Lung microvascular endothelial cell (primary cell): ENCODE results near the gene PRXL2C. TPM values are rescaled to one million over a fixed set of nuclear protein-coding genes. Genes with fewer than 3 reads are reported as not detected.

ENCODE experiments used
- DNase-seq, 2 donors: peaks; one replicate each; pipeline versions ENCODE4 v3.0.0 to v3.0.0-alpha.2; 2010; ENCODE audit warnings: low read depth in 2 of 2
- total RNA-seq: library from RNA; depleted of rRNA; stranded (reverse); fragments of >200 nt; gene quantifications from 2 replicates; pipeline ENCODE4 v1.2.1, GENCODE V29; 2014

Gene PRXL2C
- total RNA-seq, 1 donor from 2014 or later: 29.0 TPM

DNA sequence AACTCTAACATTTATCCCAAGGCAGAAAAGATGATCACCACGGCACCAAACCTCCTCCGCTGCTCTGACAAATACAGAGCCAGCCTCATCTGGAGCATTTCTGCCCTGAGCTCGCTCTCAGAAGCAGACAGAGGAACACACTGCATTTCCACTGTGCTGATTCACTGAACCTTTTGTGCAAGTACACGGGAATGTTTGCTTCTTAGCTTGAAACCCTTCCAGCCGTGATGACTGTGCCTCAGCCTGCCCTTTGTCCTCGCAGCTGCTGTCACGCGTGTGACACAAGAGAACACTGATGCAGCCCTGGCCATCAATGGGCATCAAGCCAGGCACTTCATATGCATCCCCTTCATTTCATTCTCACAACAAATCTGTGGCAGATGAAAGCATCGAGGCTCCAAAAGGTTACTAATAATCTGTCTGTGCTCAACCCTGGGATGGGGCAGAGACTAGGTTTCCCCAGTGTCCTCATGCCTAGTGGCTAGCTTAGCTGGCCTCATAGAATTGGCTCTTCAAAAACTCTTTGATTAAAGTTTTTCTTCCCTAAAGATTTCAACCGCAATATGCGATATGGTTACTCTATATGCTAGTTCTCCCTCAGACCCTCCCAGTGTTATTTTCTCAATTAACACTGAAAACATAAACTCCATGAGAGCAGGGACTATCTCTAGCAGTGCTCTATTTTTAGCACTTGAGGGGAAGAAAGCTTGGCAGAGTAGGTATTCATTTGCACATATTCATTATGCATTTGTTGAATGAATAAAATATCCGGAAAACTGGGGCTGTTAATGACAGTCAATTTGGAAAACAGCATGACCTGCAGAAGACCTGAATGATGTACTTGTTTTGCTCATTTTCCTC is 42.8 kb downstream of the PRXL2C start:
- DNase-seq: peak; percentile 55 to 59

DNA sequence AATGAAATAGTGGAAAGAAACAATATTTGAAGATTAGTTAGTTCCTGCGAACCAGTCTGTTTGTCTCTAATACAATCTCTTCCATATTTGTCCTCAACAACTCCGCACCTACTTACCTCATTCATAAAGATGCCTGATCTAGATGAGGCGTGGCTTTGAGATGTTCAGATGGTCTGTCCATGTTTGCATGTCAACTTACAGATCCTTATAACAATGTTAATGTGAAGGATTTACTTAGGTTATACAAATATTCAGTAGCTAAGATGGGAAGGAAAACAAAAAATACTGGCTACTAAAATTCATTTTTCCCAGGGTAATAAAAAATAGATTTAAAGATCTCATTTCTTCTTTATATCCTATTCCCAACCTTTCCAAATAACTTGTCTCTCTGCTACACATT is 43.8 kb downstream of the PRXL2C start:
- DNase-seq: no peak

DNA sequence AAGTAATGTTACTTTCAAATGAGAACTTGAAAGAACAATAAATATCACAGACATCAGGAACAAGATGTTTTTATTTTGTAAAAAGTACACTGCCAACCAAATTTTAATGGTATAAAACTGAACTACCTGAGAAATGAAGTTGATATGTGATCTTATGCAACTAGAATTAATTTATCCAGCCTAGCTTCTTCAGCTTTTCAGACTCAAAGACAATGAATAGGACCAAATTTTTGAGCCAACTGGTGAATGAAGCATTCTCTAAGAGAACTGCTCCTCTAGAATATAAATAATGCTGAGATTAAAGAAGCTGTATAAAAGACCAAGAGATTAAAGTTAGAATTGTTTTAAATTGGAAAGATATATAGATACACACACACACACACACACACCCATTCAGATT is 45.4 kb downstream of the PRXL2C start:
- DNase-seq: no peak

DNA sequence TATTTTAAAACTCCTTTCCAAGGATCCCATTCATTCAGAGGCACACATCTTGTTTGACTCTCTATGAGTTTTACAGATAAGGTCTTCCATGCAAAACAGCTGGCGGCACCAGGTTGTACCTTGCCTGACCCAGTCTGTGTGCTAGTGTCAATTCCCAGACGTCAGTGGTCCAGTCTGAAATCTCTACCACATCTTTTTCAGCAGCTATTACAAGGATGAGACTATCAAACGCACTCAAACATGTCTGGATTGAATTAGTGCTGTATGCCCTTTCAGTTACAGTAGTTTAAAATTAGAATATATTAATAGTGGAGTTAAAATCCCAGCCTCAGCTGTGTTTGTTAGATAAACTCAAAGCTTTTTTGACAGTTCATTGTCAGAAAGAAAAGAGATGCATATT is 47.1 kb downstream of the PRXL2C start:
- no peak for DNase-seq

DNA sequence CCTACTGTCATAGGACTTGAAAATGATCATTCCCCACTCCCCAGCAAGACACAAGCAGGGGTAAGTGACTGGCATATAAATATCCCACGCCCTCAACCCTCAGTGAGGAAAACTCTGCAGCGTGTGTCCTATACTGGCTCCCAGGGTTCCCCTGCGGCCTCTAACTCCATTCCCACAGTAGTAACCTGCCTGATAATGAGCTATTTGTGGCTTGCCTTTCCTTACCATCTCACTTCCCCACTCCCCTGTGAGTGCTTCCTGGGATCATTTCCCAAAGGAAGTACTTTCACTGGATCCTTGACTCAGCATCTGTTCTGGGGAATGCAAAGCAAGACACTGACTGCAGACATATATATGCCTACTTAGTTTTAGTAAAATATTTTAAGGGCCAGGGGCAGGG is 49.8 kb downstream of the PRXL2C start:
- peak in 1 of 2 donors; percentile 32 for DNase-seq

DNA sequence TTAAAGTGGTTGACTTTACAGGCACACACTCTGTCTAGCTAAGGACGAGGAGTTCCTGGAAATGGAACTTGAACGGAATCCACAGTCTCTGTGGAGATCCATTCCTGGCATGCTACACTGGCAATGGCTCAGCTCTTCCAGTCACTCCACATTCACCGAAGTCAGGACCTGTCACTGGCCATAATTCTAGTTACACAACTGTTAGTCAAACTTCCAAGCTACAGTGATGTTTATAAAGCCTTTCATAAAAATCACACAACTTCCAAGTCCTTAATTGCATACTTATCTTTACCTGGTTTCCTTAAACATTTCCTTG is 51.2 kb downstream of the PRXL2C start:
- no peak for DNase-seq

DNA sequence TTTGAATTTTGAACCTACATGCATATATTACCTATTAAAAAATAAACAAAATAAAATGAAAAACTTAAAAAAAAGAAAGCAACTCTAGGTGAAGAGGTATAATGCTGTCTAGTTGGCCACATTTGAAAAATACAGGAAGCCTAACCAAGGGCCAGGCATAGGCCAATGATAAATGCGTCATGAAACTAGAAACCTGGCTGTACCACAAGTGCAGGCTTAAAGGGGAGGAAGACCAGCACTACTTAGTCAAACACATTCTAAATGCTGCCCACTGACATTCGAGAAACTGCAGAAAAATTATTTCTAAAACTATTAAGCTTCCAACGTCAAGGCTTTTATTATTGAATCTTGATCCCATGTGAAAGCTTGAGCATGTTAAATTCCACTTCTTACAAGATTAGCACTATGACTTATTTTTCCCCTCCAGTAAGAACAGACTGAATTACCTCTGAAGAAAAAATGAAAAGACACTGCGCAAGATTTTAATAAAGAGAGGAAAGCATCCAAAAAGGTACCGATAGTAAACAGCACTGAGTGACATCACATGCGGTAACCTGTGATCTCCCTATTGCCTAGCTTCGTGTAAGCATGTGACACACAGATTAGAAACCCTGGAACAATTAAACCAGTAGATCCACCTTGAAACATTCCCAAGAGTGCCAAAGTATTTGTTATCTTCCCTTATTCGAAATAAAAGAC is 51.7 kb downstream of the PRXL2C start:
- no peak for DNase-seq

DNA sequence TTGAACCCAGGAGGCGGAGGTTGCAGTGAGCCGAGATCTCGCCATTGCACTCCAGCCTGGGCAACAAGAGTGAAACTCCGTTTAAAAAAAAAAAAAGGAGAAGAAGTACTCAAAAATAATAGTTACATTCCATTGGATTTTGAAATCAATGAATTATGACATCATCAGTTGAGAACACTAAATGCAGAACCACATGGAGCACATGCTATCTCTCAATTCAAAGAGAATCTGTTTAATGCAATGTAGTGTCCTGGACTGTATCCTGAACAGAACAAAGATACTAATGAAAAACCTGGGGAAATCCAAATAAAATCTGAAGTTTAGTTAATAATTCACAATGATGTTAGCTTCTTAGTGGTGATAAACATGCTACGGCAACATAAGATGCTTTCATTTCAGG is 55.8 kb downstream of the PRXL2C start:
- DNase-seq: no peak

DNA sequence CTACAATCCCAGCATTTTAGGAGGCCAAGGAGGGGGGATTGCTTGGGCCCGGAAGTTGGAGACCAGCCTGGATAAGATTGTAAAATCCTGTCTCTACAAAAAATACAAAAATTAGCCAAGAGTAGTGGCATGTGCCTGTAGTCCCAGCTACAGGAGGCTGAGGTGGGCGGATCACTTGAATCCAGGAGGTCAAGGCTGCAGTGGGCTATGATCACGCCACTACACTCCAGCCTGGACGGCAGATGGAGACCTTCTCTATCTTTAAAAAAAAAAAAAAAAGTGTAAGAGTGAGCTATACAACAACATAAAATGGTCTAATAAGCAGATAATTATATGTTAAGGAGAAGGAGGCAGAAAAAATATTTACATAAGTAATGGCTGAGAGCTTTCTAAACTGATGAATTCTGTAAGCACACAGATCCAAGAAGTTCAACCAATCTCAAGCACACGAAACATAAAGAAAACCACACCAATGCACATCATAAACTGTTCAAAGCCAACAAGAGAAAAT is 58.5 kb downstream of the PRXL2C start:
- DNase-seq: no peak

Other genes with a start within 250 kb of the PRXL2C start
- 2.4 and 3.5 TPM in 2 replicates for gene ZNF367, start 236.9 kb downstream of the PRXL2C start, total RNA-seq
- gene HABP4, start 205.1 kb downstream of the PRXL2C start, total RNA-seq: 5.7 and 6.9 TPM in 2 replicates
- gene CDC14B, start 35.5 kb downstream of the PRXL2C start, total RNA-seq: 4.8 and 7.5 TPM in 2 replicates
- 10.9 and 14.7 TPM in 2 replicates for gene ZNF510, start 122.8 kb upstream of the PRXL2C start, total RNA-seq
- 2.0 and 2.6 TPM in 2 replicates for gene ZNF782, start 199.2 kb upstream of the PRXL2C start, total RNA-seq